Stimulated activated CD8-positive, alpha-beta memory T cell treated with anti-CD3 and anti-CD28 coated beads, Interleukin-2, amount 100 ng/mL, for 48 hours (primary cell): ENCODE measurements around the gene RAC3.
A peak's percentile ranks its signal among the peaks of the same experiment; 100 is the strongest.

ENCODE experiments used
- DNase-seq, 2 donors: peaks; one replicate each; pipeline ENCODE4 v3.0.0-alpha.2; 2020; ENCODE audit warnings: low read depth in 2 of 2

Gene RAC3

GRCh38 chr17:82055965-82056728 is 24.7 kb downstream of the RAC3 start:
- no peak for DNase-seq

- DNase-seq, result no peak
Observed at GRCh38 chr17:82056729-82057621, 25.5 kb downstream of the RAC3 start.

- no peak for DNase-seq
Observed at GRCh38 chr17:82058230-82058854, 26.9 kb downstream of the RAC3 start.

DNA sequence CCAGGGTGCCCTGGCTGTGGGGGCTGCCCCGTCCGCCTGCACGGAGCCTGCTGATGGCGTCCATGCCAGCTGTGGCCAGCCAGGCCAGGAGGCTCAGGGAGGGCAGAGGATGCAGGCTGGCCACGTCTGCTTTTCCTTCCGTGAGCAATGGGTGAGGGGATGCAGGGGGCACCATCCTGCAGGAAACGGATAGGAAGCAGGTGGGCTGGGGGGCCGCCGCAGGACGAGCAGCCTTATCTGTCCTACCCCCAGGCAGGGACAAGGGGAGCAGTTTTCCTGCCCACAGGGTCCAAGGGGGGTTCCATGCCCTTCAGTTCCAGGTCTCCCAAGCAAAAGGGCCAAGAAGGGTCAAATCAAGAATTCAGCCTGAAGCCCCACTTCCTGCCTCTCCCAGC is 27.4 kb downstream of the RAC3 start:
- DNase-seq, result no peak

DNA sequence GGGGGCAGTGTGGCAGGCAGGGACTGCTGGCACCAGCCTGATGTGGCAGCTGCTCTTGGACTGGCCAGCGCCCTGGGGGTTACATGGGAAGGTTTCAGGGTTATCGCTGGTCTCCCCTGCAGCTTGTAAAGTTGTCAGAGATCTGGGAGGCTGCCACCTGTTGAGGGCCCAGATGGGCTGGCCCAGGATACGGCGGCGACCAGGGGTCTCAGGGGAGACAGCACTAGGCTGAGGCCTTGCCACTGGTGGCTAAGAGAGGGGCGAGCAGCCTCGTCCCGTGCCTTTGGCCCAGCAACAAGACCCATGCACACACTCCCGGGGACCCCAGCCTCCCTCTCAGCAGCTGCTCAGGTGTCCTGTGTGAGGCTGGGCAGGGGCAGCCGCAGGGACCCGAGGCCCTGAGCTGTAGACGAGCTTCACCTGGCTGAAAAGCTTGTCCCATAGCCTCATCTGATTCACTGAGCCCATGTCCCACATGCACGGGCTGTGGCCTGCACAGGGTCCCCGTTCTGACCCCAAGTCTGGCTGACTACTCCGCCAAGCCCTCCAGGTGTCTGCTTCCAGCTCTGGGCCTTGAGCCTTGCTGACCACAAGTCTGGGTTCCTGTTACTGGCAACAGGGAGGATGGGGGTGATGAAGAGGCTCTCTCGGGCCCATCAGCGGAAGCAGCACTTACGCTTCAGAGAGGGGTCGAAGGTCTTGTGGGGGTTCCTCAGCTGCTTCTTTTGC is 28.0 kb downstream of the RAC3 start:
- no peak for DNase-seq

- no peak for DNase-seq
Observed at GRCh38 chr17:82060001-82060380, 28.5 kb downstream of the RAC3 start.

GRCh38 chr17:82060614-82061013 is 29.1 kb downstream of the RAC3 start:
- no peak for DNase-seq

DNA sequence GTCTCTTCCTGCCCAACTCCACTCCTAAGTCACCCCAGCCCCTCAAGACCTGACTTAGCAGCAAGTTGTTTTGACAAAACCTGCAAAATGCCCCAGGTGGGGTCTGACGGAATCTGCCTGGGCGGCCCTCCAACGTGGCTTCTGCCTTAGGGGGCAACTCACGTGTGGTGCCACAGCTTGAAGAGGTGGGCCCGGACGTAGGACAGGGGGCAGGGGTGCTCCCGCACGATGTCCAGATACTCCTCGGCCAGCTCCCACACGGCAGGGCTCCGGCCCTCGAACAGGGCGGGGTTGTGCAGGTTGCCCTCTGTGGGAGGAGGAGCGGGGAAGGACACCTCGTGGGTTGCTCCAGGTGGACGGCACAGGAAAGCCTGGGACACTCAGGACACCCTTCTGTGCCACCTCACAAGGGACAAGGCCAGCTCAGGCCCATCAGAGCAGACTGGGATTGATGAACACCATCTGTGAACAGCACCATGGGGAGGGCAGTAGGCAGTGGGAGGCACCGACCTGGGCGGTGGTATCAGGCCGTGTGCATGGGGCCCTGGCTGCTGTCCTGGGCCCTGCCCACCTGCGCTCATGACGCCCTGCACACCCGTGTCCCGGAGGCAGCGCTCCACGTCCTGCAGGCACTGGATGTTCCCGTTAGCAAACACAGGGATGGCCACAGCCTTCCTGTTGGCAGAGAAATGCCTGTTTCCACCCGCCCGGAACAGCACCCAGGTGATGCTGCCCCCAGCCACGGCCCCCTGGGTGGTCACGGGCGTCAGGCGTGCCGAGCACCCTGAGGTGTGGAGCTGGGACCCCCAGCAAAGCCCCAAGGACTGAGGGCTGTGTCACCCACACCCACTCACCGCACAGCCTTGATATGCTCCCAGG is 29.8 kb downstream of the RAC3 start:
- DNase-seq, result no peak

- DNase-seq, result no peak
Observed at GRCh38 chr17:82062076-82062983, 30.9 kb downstream of the RAC3 start.

DNA sequence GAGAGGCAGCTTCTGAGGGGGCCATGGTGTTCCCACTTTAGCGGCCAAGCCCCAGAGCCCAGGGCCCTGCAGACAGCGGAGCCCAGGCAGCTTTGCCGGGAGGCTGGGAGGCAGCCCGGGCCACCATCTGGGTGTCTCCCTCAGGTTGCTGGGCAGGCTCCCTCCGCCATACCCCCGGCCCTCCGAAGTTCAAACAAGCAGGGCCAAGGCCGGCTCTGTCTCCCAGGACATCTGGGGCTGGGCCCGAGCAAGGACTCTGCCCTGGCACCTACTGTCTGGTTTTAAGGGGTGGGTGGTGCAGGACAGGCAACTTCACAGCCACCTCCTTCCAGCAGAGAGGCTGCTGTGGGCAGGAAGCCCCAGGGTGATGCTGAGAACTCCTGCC is 31.5 kb downstream of the RAC3 start:
- DNase-seq, result no peak

GRCh38 chr17:82063424-82064415 is 32.2 kb downstream of the RAC3 start:
- no peak for DNase-seq

- no peak for DNase-seq
Observed at GRCh38 chr17:82064433-82065192, 33.1 kb downstream of the RAC3 start.

DNA sequence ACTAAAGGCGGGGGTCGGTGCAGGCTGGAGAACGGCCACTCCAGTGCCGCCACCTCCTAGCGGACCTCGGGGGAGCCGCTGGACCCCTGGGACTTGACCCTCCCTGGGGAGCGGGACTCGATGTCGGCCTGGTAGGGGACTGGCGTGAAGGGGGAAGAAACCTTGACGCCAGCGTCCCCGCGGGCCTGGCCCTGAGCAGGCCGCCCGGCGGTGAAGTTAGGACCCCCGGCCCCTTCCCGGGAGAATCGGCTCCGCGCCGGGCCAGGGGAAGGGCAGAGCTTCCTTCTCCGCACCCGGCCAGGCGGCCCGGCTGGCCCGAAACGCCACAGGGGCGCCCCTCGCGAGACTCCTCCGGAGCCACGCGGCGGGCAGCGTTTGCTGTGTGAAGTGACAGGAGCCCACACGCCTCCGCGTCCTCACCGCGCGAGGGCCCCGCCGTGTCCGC is 33.7 kb downstream of the RAC3 start:
- no peak for DNase-seq

- peak; percentile 59 to 60 for DNase-seq
Observed at GRCh38 chr17:82065638-82066303, 34.3 kb downstream of the RAC3 start, which contains the start of gene DUS1L. Gene DUS1L (minus strand): TSS chr17:82065804. CDS start chr17:82065059, 745 bp downstream.

- DNase-seq, result no peak
Observed at GRCh38 chr17:82070611-82071010, 39.1 kb downstream of the RAC3 start.

DNA sequence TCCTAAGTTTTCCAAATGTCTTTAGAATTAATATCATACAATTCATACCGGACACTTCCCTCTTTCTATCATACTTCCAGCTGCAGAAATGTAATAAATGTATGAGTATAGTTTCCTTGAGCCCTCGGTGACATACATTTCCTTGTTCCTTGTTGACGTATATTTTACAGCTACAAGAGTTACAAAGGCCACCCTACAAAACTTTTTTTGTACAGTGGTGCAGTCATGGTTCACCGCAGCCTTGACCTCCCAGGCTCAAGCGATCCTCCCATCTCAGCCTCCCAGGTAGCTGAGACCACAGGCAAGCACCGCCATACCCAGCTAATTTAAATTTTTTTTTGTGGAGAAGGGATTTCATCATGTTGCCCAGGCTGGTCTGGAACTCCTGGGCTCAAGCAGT is 41.3 kb downstream of the RAC3 start:
- DNase-seq, result no peak

DNA sequence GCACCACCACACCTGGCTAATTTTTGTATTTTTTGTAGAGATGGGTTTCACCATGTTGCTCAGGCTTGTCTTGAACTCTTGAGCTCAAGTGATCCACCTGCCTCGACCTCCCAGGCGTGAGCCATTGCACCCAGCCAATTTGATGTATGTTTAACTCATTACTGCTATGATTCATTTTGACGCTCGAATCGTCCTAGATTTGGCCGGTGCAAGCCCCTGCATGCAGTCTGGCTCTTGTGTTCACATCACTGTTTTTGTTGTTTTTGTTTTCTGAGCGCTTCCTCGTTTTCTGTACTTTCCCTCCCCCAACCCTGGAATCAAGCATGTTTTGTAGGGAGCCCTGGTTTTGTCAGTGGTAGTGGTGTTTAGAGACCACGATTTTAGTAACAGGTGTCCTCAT is 42.0 kb downstream of the RAC3 start:
- no peak for DNase-seq
